Vagina (tissue), 2 donors: ENCODE measurements around the gene ADPGK.

Experiments
- POLR2AphosphoS5 ChIP-seq, 2 donors: sonication (generic); formaldehyde crosslinking; IDR thresholded peaks; one replicate each; pipeline ENCODE4 v1.9.0; 2017; ENCODE audit warnings: antibody characterized with exemption in 2 of 2, mild to moderate bottlenecking in 2 of 2, low read depth in 1 of 2; ENCODE audit not compliant: insufficient read depth in 1 of 2
- TF ChIP-seq, protein P1 (sequence below), 3 experiments: fragments of 450-650 bp in 2 of 3; fragments of 200-600 bp in 1 of 3; sonication (generic) in 1 of 3; IDR thresholded peaks; one replicate each; pipeline ENCODE4 v1.5.1; 2017 to 2019; ENCODE audit warnings: antibody characterized with exemption in 3 of 3, mild to moderate bottlenecking in 2 of 3, moderate library complexity in 2 of 3

- TF ChIP-seq POLR2AphosphoS5 (IDR thresholded peaks at IDR 0.05; ENCODE audit: insufficient read depth in 1 of 2, low read depth in 1 of 2), result no peak
- TF ChIP-seq, protein P1, sequence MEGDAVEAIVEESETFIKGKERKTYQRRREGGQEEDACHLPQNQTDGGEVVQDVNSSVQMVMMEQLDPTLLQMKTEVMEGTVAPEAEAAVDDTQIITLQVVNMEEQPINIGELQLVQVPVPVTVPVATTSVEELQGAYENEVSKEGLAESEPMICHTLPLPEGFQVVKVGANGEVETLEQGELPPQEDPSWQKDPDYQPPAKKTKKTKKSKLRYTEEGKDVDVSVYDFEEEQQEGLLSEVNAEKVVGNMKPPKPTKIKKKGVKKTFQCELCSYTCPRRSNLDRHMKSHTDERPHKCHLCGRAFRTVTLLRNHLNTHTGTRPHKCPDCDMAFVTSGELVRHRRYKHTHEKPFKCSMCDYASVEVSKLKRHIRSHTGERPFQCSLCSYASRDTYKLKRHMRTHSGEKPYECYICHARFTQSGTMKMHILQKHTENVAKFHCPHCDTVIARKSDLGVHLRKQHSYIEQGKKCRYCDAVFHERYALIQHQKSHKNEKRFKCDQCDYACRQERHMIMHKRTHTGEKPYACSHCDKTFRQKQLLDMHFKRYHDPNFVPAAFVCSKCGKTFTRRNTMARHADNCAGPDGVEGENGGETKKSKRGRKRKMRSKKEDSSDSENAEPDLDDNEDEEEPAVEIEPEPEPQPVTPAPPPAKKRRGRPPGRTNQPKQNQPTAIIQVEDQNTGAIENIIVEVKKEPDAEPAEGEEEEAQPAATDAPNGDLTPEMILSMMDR (IDR thresholded peaks at IDR 0.05), result no peak
These were observed 54.7 kb downstream of the ADPGK start for GRCh38 chr15:72728821-72729220.
